ENCODE measurements around the gene CCL3. TPM values are rescaled to one million over a fixed set of nuclear protein-coding genes. Genes with fewer than 3 reads are reported as not detected.

The CCL3 gene
- polyA plus RNA-seq, 1 of the 3 experiments (the other 2 are of a cell fraction) = not detected

DNA sequence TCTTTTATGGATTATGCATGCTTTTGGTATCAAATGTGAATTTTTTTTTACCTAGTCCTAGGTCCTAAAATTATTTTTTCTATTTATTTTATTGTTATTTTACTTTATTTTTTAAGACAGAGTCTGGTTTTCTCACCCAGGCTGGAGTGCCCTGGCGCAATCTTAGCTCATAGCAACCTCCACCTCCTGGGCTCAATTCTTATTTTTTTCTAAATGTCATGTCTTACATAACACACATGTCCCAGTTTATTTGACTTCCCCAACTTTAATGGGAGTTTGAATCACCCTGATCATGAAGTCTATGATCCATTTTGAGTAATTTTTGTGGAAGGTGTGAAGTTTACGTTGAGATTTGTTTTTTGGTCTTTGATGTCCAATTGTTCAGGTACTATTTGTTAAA lies 29.1 kb downstream of the CCL3 start:
- Histone ChIP-seq H4K20me1 (ENCODE audit: insufficient read depth) (no peaks in the 10 kb centered on the region), H3K9me2 (no peaks in the 10 kb centered on the region), H3K4me3 (ENCODE audit: low read depth in 2 of 2, low read length in 1 of 2) (no peak overlapping the region), H3K27me3 (ENCODE audit: insufficient read depth) (no peaks in the 10 kb centered on the region; the same call in 1 of the 2 replicates), H3K4me2 (no peak overlapping the region), H3K79me2 (ENCODE audit: insufficient read depth) (no peaks in the 10 kb centered on the region), H3K9ac (no peak overlapping the region), H3K27ac (ENCODE audit: low read depth in 2 of 2, low read length in 1 of 2) (no peak overlapping the region), H2AFZ (ENCODE audit: low read depth) (no peak overlapping the region), H3K4me1 (ENCODE audit: control insufficient read depth in 1 of 2, insufficient read depth in 2 of 2, low read depth in 1 of 2, low read length in 1 of 2) (no peaks in the 10 kb centered on the region), H3F3A (replicated peaks; ENCODE audit: insufficient read depth) (no peaks in the 10 kb centered on the region), H3K36me3 (replicated peaks in 1 of 2; ENCODE audit: control insufficient read depth in 1 of 2, insufficient read depth in 2 of 2, low read length in 1 of 2) (no peaks in the 10 kb centered on the region), H3K9me3 (no peaks in the 10 kb centered on the region)
- DNase-seq = no peak
- POLR2A ChIA-PET = no interaction called here
- WGBS (ENCODE audit: low lambda C conversion rate) = 1% methylated on average over 2 of the region's 2 CpGs
- TF ChIP-seq GATA2 (CRISPR knock-in tag; IDR thresholded peaks at IDR 0.05) = no peak
- no peak for TF ChIP-seq RFX5 (IDR thresholded peaks at IDR 0.05; ENCODE audit: low read length)
- no peak for TF ChIP-seq YY1 (IDR thresholded peaks at IDR 0.05; ENCODE audit: low read depth)
- no peak for TF ChIP-seq POLR2AphosphoS5 (IDR thresholded peaks at IDR 0.05; ENCODE audit: low read depth, low read length)
- TF ChIP-seq, protein P1, sequence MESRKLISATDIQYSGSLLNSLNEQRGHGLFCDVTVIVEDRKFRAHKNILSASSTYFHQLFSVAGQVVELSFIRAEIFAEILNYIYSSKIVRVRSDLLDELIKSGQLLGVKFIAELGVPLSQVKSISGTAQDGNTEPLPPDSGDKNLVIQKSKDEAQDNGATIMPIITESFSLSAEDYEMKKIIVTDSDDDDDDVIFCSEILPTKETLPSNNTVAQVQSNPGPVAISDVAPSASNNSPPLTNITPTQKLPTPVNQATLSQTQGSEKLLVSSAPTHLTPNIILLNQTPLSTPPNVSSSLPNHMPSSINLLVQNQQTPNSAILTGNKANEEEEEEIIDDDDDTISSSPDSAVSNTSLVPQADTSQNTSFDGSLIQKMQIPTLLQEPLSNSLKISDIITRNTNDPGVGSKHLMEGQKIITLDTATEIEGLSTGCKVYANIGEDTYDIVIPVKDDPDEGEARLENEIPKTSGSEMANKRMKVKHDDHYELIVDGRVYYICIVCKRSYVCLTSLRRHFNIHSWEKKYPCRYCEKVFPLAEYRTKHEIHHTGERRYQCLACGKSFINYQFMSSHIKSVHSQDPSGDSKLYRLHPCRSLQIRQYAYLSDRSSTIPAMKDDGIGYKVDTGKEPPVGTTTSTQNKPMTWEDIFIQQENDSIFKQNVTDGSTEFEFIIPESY (IDR thresholded peaks at IDR 0.05; ENCODE audit: borderline replicate concordance, low read depth) = no peak
- TF ChIP-seq CHD2 (IDR thresholded peaks at IDR 0.05; ENCODE audit: low read length, partially characterized antibody) = no peak
- TF ChIP-seq GABPA (IDR thresholded peaks at IDR 0.05; ENCODE audit: low read depth) = no peak
- TF ChIP-seq FOXM1 (IDR thresholded peaks at IDR 0.05; ENCODE audit: low read depth) = no peak
- TF ChIP-seq SMC3 (IDR thresholded peaks at IDR 0.05; ENCODE audit: low read depth, low read length) = no peak
- TF ChIP-seq FOSL2 (IDR thresholded peaks at IDR 0.05; ENCODE audit: borderline replicate concordance, low read depth) = no peak
- TF ChIP-seq RAD21 (IDR thresholded peaks at IDR 0.05; ENCODE audit: low read length) = no peak
- no peak for TF ChIP-seq MXI1 (IDR thresholded peaks at IDR 0.05; ENCODE audit: low read depth, low read length)
- TF ChIP-seq NFIC (IDR thresholded peaks at IDR 0.05; ENCODE audit: borderline replicate concordance) = no peak
- TF ChIP-seq EZH2phosphoT487 (IDR thresholded peaks at IDR 0.05; ENCODE audit: borderline replicate concordance, low read depth) = no peak
- no peak for TF ChIP-seq ELF1 (IDR thresholded peaks at IDR 0.05)
- TF ChIP-seq TCF12 (IDR thresholded peaks at IDR 0.05) = no peak
- CTCF ChIA-PET = interaction anchor here (3.2 kb wide), 1 partner anchor 12 kb away, joined by 6 read pairs; no protein-coding TSS in a partner anchor

DNA sequence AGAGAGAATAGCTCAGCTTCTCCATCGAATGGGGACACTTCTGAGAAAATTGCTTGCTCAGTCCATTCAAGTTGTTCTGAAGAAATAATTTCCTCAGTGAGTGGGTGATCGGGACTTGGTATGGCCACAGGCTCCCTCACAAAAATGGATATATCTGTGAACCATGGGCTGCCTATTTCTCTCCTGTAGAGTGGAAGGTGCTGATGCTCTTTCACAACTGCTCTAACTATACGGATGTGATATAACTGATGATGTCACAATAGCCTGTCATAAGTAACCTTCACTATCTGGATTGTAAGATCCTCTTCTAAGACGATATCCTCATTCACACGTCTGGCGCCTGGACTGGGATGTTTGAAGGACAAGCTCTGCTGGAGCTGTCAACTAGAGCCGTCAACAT lies 30.5 kb downstream of the CCL3 start:
- CTCF ChIA-PET = interaction anchor here (1.3 to 1.9 kb wide), 2 partner anchors 13 to 84 kb away, joined by 4 to 6 read pairs; no protein-coding TSS in a partner anchor
- no peaks in the 10 kb centered on the region for H3F3A ChIP-seq (replicated peaks; ENCODE audit: insufficient read depth)

More for the DNA sequence above, 30.5 kb downstream of the CCL3 start:
- Histone ChIP-seq H4K20me1 (ENCODE audit: insufficient read depth) (no peaks in the 10 kb centered on the region), H2AFZ (ENCODE audit: low read depth) (no peak overlapping the region), H3K79me2 (ENCODE audit: insufficient read depth) (no peaks in the 10 kb centered on the region), H3K9me2 (no peaks in the 10 kb centered on the region), H3K4me2 (no peak overlapping the region), H3K27ac (ENCODE audit: low read depth in 2 of 2, low read length in 1 of 2) (no peak overlapping the region), H3K27me3 (ENCODE audit: insufficient read depth) (no peaks in the 10 kb centered on the region; the same call in 1 of the 2 replicates), H3K4me1 (ENCODE audit: control insufficient read depth in 1 of 2, insufficient read depth in 2 of 2, low read depth in 1 of 2, low read length in 1 of 2) (no peaks in the 10 kb centered on the region), H3K9me3 (no peaks in the 10 kb centered on the region), H3K4me3 (ENCODE audit: low read depth in 2 of 2, low read length in 1 of 2) (no peak overlapping the region), H3K9ac (no peak overlapping the region), H3K36me3 (replicated peaks in 1 of 2; ENCODE audit: control insufficient read depth in 1 of 2, insufficient read depth in 2 of 2, low read length in 1 of 2) (no peaks in the 10 kb centered on the region)
- TF ChIP-seq FOXM1 (IDR thresholded peaks at IDR 0.05; ENCODE audit: low read depth) = no peak
- TF ChIP-seq, protein P1 (IDR thresholded peaks at IDR 0.05; ENCODE audit: borderline replicate concordance, low read depth) = no peak
- POLR2A ChIA-PET = no interaction called here
- WGBS (ENCODE audit: low lambda C conversion rate) = 10% methylated on average over 7 of the region's 7 CpGs
- no peak for DNase-seq

All from SK-N-SH (cell line).